Measurements from ENCODE around the gene LYST.
"Not testable (repeated sequence)": the region's sequence is repeated elsewhere in the genome, so short reads cannot be mapped to it uniquely, and the experiment has no call there.

LYST gene

GRCh38 chr1:235859789-235860188 is 6.9 kb downstream of the LYST start:
- no peak for DNase-seq (ENCODE audit: low read depth, low spot score)

GRCh38 chr1:235858766-235859165 is 7.9 kb downstream of the LYST start:
- DNase-seq (ENCODE audit: low read depth, low spot score), result no peak

GRCh38 chr1:235857756-235858155 is 8.9 kb downstream of the LYST start:
- DNase-seq (ENCODE audit: low read depth, low spot score), result no peak

GRCh38 chr1:235855811-235856429 is 10.8 kb downstream of the LYST start:
- no peak for DNase-seq (ENCODE audit: low read depth, low spot score)

- no peak for DNase-seq (ENCODE audit: low read depth, low spot score)
These were observed 12.4 kb downstream of the LYST start for GRCh38 chr1:235854347-235854746.

- DNase-seq (ENCODE audit: low read depth, low spot score), result no peak
These were observed 13.1 kb downstream of the LYST start for GRCh38 chr1:235853653-235854052.

GRCh38 chr1:235852887-235853286 is 13.8 kb downstream of the LYST start:
- DNase-seq (ENCODE audit: low read depth, low spot score), result no peak

- DNase-seq (ENCODE audit: low read depth, low spot score), result no peak
These were observed 14.8 kb downstream of the LYST start for GRCh38 chr1:235851939-235852338.

GRCh38 chr1:235848251-235848650 is 18.5 kb downstream of the LYST start:
- DNase-seq (ENCODE audit: low read depth, low spot score), result not testable (repeated sequence)

GRCh38 chr1:235845656-235846107 is 21.0 kb downstream of the LYST start:
- DNase-seq (ENCODE audit: low read depth, low spot score), result not testable (repeated sequence)

GRCh38 chr1:235844776-235845175 is 21.9 kb downstream of the LYST start:
- DNase-seq (ENCODE audit: low read depth, low spot score), result no peak

GRCh38 chr1:235843461-235843961 is 23.2 kb downstream of the LYST start:
- no peak for DNase-seq (ENCODE audit: low read depth, low spot score)

- DNase-seq (ENCODE audit: low read depth, low spot score), result no peak
These were observed 24.7 kb downstream of the LYST start for GRCh38 chr1:235841938-235842545.

- no peak for DNase-seq (ENCODE audit: low read depth, low spot score)
These were observed 28.7 kb downstream of the LYST start for GRCh38 chr1:235838021-235838420.

GRCh38 chr1:235835226-235835625 is 31.5 kb downstream of the LYST start:
- DNase-seq (ENCODE audit: low read depth, low spot score), result no peak

- no peak for DNase-seq (ENCODE audit: low read depth, low spot score)
These were observed 32.1 kb downstream of the LYST start for GRCh38 chr1:235834620-235835019.

GRCh38 chr1:235832011-235832410 is 34.7 kb downstream of the LYST start:
- no peak for DNase-seq (ENCODE audit: low read depth, low spot score)

- DNase-seq (ENCODE audit: low read depth, low spot score), result no peak
These were observed 35.6 kb downstream of the LYST start for GRCh38 chr1:235831148-235831547.

- no peak for DNase-seq (ENCODE audit: low read depth, low spot score)
These were observed 40.4 kb downstream of the LYST start for GRCh38 chr1:235826102-235826854.

GRCh38 chr1:235825229-235825628 is 41.5 kb downstream of the LYST start:
- DNase-seq (ENCODE audit: low read depth, low spot score), result no peak

GRCh38 chr1:235823684-235824083 is 43.0 kb downstream of the LYST start:
- no peak for DNase-seq (ENCODE audit: low read depth, low spot score)

GRCh38 chr1:235822685-235823084 is 44.0 kb downstream of the LYST start:
- DNase-seq (ENCODE audit: low read depth, low spot score), result no peak
